DMS114 treated with DMSO at 0.1 percent for 48 hours (cell line): Measurements from ENCODE around the gene THRB.

Experiments
- DNase-seq: peaks from one replicate; lab custom pipeline; 2025; ENCODE audit not compliant: unreplicated experiment; lab: John Stamatoyannopoulos, UW

THRB gene

GRCh38 chr3:24191801-24192403 is 302.7 kb downstream of the THRB start:
- no peak for DNase-seq

- no peak for DNase-seq
These were observed 304.4 kb downstream of the THRB start for GRCh38 chr3:24190256-24190655.

GRCh38 chr3:24185738-24186384 is 308.8 kb downstream of the THRB start:
- peak; percentile 36 for DNase-seq

GRCh38 chr3:24184528-24185176 is 310.0 kb downstream of the THRB start:
- no peak for DNase-seq

GRCh38 chr3:24182756-24183155 is 311.9 kb downstream of the THRB start:
- DNase-seq = no peak

GRCh38 chr3:24181256-24181655 is 313.4 kb downstream of the THRB start:
- no peak for DNase-seq

DNA sequence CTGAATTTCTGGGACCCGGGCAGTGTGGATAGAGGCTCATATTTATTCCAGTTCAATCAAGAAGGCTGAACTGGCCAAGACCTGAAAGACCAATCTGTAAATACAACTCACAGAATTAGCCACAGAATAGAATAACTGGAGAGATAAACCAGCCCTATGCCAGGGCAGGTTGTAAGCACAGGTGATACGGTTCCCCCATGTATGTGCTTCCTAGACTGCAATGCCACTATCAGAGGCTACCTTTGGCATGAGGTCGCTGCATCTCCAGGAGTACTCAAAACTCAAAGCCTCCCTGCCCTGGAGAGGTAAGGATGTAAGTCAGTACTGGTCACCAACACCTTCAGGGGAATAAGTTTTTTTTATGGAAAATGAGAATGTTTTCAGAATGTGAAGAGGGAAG is 314.0 kb downstream of the THRB start:
- DNase-seq = no peak

DNA sequence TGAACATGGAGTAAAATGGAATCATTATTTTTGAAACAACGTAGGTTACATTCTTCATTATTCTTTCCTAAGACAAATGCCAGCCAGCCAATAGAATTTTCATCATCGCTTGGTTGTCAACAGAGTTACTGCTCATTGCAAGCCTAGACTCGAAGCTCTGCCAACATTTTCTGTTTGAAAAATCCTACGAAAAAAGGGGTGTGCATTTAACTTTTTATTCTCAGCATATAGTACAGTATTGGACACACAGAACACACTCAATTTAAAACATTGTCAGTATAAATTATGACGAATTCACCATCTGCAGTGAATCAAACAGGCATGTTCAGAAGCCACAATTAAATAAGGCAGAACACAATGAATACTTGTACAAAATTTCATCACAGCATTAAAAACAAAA is 317.4 kb downstream of the THRB start:
- DNase-seq = no peak

GRCh38 chr3:24174614-24175013 is 320.0 kb downstream of the THRB start:
- no peak for DNase-seq

GRCh38 chr3:24168977-24169376 is 325.7 kb downstream of the THRB start:
- DNase-seq = no peak

DNA sequence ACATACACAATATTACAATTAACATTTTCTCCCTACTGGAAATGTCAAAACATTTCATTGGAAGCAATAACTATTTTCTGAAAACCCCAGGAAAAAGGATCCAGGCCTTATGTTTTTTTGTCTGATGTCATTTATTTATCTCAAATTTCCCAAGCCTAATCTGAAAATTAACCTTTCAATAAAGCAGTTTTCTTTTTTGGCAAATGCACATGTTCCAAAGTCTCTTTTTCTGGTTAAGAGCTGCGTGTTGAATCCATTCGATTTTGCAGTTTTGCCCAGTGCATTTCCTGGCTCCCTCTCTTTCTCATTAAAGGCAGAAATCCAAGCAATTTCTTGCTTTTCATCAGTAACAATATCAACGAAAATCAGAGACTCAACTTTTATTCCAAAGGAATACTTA is 327.2 kb downstream of the THRB start:
- DNase-seq = no peak

GRCh38 chr3:24166515-24166914 is 328.1 kb downstream of the THRB start:
- DNase-seq = no peak

GRCh38 chr3:24165603-24165982 is 329.1 kb downstream of the THRB start:
- no peak for DNase-seq

DNA sequence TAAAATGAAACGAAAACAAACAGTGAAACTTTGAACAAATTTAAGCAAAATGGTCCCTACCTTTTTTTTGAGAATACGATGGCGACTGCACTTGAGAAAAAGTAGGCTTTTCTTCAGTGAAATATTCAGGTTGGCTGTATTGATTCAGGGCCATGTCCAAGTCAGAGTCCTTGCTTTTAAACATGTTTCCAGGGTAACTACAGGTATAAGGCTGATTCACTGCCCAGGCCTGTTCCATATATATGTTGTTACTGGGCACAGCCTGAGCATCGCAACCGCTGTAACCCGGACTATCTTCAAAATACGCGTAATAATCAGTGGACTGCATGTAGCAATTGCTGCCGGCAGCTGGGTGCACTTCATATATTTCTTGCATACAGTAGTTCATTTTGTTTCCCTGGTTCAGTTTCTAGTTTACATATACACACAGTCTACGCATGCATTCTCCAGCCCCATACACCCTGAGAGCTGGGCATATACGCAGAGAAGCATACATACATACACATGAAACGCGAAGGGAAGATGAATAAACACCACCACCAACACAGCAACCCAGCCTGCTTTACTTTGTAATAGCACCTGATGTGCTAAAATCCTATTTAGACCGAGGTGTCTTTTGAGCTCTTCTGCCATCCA is 329.6 kb downstream of the THRB start:
- DNase-seq = no peak

DNA sequence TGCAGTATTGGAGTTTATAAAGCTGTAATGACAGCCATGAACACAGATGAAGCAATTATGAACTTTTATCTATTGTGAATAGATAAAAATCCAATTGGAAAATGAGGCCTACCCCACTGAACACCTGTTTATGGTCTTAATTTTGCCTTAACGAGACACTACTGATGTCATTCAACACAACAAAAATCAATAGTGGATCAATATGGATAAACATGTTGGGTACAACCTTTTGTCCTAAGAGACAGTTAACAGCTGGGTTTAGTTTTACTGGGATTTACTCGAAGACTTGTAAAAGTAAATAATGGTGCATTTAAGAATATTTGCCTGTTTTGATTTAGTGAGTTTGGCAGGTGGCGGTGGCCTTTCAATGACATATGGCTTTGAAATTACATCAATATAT is 331.7 kb downstream of the THRB start:
- DNase-seq = no peak

GRCh38 chr3:24161841-24162240 is 332.8 kb downstream of the THRB start:
- DNase-seq = no peak

DNA sequence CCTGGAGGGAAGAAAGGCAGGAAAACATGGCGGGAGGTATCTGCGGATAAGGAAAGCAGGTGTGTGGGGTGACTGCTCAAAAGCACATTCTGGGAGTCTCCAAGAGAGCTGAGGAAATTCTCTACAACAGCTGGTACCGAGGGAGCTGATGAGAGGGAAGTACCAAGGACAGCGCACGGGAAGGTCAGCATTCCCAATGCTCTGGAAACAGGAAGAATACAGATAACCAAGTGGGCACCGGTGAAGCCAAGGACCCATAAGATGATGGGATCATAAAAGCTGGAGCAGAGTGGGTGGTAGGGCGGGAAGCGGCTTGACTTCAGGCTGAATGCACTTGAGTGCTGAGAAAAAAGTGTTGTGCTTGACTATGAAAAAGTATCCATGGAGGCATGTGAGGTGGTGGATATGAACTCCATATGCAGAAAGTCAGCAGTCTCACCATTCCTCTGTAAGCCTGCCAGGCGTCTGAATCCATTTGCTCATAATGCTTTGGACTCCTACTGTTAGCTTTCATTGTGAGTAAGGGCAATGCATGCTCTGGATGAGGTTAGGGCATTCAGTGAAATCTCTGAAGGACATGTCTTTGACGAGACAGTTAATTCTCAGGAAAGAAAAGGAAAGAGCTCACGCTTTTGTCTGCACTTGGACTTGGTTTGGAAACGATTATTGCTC is 334.1 kb downstream of the THRB start:
- no peak for DNase-seq

DNA sequence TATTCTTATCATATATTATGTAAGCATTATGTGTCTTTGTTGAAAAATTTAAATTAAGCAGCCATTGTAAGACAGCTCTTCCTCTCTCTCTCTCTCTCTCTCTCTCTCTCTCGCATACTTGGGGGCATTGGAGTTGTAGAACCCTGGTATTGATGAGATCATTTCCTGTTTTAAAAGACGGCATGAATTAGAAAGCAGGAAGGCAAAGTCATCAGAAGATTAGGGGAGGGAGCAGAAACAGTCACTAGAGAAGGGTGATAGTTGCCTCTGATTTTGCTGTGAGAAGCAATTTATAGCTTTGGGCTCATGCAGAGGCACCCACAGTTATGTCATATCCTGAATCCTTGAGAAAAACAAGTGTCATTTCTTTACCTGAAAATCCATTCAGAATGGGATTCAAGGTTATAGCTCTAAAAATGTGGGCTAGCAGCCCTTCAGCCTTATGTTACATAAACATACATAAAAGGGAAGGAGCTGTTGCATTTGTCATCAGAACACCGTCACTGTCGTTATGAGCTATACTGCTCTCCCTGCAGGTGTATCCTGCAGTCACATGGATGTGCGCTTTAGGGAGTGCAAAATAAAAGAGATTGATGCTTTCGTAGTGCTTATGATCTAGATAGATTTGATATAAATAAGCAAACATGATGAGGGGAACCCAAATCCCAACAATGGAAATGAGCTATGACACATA is 335.7 kb downstream of the THRB start:
- DNase-seq = no peak

GRCh38 chr3:24157106-24157505 is 337.5 kb downstream of the THRB start:
- DNase-seq = no peak

- DNase-seq = no peak
These were observed 338.2 kb downstream of the THRB start for GRCh38 chr3:24156466-24156865.

DNA sequence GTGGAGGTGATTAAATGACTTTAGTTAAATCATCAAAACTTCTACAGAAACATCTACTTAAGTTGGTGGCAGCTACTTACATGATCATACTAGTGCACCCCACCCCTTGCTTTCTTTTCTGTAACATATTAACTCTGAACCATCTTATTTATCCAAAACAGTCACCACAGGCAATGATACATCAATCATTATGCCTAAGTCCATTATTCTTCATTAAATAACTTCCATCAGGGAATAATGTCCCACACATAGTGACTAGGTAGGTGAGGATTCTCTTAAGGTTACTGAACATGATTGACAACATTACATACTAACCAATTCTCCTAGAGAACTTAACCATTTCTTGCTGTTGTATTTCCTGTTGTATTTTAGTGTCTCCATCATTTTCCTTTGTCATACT is 339.4 kb downstream of the THRB start:
- no peak for DNase-seq
